IMR-90 (cell line): ENCODE results near the gene NRL. TPM values are rescaled to one million over a fixed set of nuclear protein-coding genes. Genes with fewer than 3 reads are reported as not detected.

Experiments used
- ATAC-seq: fragments of 200-7000 bp; cut with Tn5 transposase; 2 replicates; pipeline ENCODE4 v1.9.1; 2020; ENCODE audit warnings: low read depth, mild to moderate bottlenecking, moderate library complexity
- BruUV-seq: library from RNA; stranded (reverse); fragments of 400-500 nt; replicated peaks from 2 replicates; lab custom pipeline; 2021; lab: Mats Ljungman, UMichigan
- CTCF ChIA-PET: fragments of 300-600 bp; formaldehyde crosslinking; extraction: SDS; loops from one replicate; lab custom pipeline; 2021; ENCODE audit warnings: antibody characterized with exemption; lab: Yijun Ruan, JAX
- POLR2A ChIA-PET: fragments of 300-600 bp; sonication (Branson Sonifier 250); formaldehyde crosslinking; loops from one replicate; lab custom pipeline; 2022; ENCODE audit warnings: antibody characterized with exemption; ENCODE audit not compliant: unreplicated experiment; lab: Charles Lee
- DNase-seq: peaks from one replicate; pipeline ENCODE4 v3.0.0; 2013
- H2AFZ ChIP-seq: replicated peaks from 2 replicates; pipeline ENCODE3; 2013; ENCODE audit warnings: low read length, mild to moderate bottlenecking; ENCODE audit not compliant: poor library complexity
- H2AK5ac ChIP-seq: 2 replicates; pipeline ENCODE4 v1.6.1; 2013; ENCODE audit warnings: low read depth, low read length, inconsistent platforms
- H2AK9ac ChIP-seq: replicated peaks from 2 replicates; pipeline ENCODE3; 2013; ENCODE audit warnings: mild to moderate bottlenecking, low read depth, low read length, moderate library complexity; ENCODE audit not compliant: poor library complexity
- H2BK120ac ChIP-seq: 2 replicates; pipeline ENCODE4 v1.6.1; 2013; ENCODE audit warnings: low read depth, low read length, inconsistent platforms
- H2BK15ac ChIP-seq: 3 replicates; pipeline ENCODE4 v1.6.1; 2013; ENCODE audit warnings: low read depth, low read length, inconsistent platforms
- H2BK20ac ChIP-seq: 2 replicates; pipeline ENCODE4 v1.6.1; 2013; ENCODE audit warnings: low read depth, mild to moderate bottlenecking, inconsistent platforms, low read length, moderate library complexity
- H2BK5ac ChIP-seq: 2 replicates; pipeline ENCODE4 v1.6.1; 2013; ENCODE audit warnings: mild to moderate bottlenecking, low read depth, low read length, inconsistent platforms; ENCODE audit not compliant: poor library complexity, severe bottlenecking
- H3K14ac ChIP-seq: replicated peaks from 2 replicates; pipeline ENCODE4 v1.6.1; 2013; ENCODE audit warnings: low read depth, low read length, inconsistent platforms
- H3K18ac ChIP-seq: 2 replicates; pipeline ENCODE4 v1.6.1; 2013; ENCODE audit warnings: low read depth, low read length, control low read depth
- H3K23ac ChIP-seq: 2 replicates; pipeline ENCODE4 v1.6.1; 2013; ENCODE audit warnings: low read depth, low read length, inconsistent platforms
- H3K27ac ChIP-seq: 2 replicates; pipeline ENCODE4 v1.5.1; 2013; ENCODE audit warnings: mild to moderate bottlenecking, control low read depth, low read length; ENCODE audit not compliant: insufficient read depth
- H3K27me3 ChIP-seq: 2 replicates; pipeline ENCODE4 v1.6.1; 2013; ENCODE audit warnings: low read length; ENCODE audit not compliant: control insufficient read depth, insufficient read depth
- H3K36me3 ChIP-seq: 2 replicates; pipeline ENCODE4 v1.6.1; 2013; ENCODE audit warnings: low read length, mixed read lengths; ENCODE audit not compliant: control insufficient read depth, insufficient read depth
- H3K4ac ChIP-seq: 2 replicates; pipeline ENCODE4 v1.6.1; 2013; ENCODE audit warnings: low read depth, low read length, inconsistent platforms
- H3K4me1 ChIP-seq: 2 replicates; pipeline ENCODE4 v1.6.1; 2013; ENCODE audit warnings: low read length, mixed read lengths; ENCODE audit not compliant: control insufficient read depth, insufficient read depth
- H3K4me2 ChIP-seq: 2 replicates; pipeline ENCODE4 v1.6.1; 2013; ENCODE audit warnings: low read depth, mild to moderate bottlenecking, control low read depth, low read length, moderate library complexity
- H3K4me3 ChIP-seq: 2 replicates; pipeline ENCODE4 v1.5.1; 2013; ENCODE audit warnings: low read depth, mild to moderate bottlenecking, control low read depth, low read length, moderate library complexity; ENCODE audit not compliant: insufficient read depth
- H3K56ac ChIP-seq: 2 replicates; pipeline ENCODE4 v1.6.1; 2013; ENCODE audit warnings: low read length, inconsistent platforms; ENCODE audit not compliant: insufficient read depth; ENCODE audit errors: extremely low read depth
- H3K79me1 ChIP-seq, 2 experiments: 2 replicates each; pipeline ENCODE4 v1.6.1; 2013; ENCODE audit warnings: low read length in 2 of 2, inconsistent platforms in 1 of 2, low read depth in 1 of 2
- H3K9ac ChIP-seq: 2 replicates; pipeline ENCODE4 v1.6.1; 2013; ENCODE audit warnings: low read depth, low read length, control low read depth
- H3K9me1 ChIP-seq: 2 replicates; pipeline ENCODE4 v1.6.1; 2013; ENCODE audit warnings: low read length, inconsistent platforms; ENCODE audit not compliant: insufficient read depth
- H3K9me3 ChIP-seq: 2 replicates; pipeline ENCODE4 v1.6.1; 2013; ENCODE audit warnings: low read length; ENCODE audit not compliant: control insufficient read depth, insufficient read depth
- H4K20me1 ChIP-seq: 2 replicates; pipeline ENCODE4 v1.6.1; 2013; ENCODE audit warnings: low read length, inconsistent platforms; ENCODE audit not compliant: insufficient read depth
- H4K5ac ChIP-seq: 2 replicates; pipeline ENCODE4 v1.6.1; 2013; ENCODE audit warnings: mild to moderate bottlenecking, low read depth, low read length, control low read depth
- H4K8ac ChIP-seq, 2 experiments: 2 replicates each; pipeline ENCODE4 v1.6.1; 2013; ENCODE audit warnings: low read depth in 2 of 2, low read length in 2 of 2, control low read depth in 1 of 2, inconsistent platforms in 1 of 2
- H4K91ac ChIP-seq: 2 replicates; pipeline ENCODE4 v1.6.1; 2013; ENCODE audit warnings: low read depth, low read length, inconsistent platforms; ENCODE audit not compliant: insufficient read depth
- BHLHE40 ChIP-seq: fragments of 150-350 bp; IDR thresholded peaks from 2 replicates; pipeline ENCODE4 v1.6.1; 2016; ENCODE audit warnings: mild to moderate bottlenecking, low read depth, low read length
- CEBPB ChIP-seq: IDR thresholded peaks from 2 replicates; pipeline ENCODE4 v1.6.1; 2012; ENCODE audit warnings: low read depth, low read length, improper control_type of control experiment
- CHD1 ChIP-seq: IDR thresholded peaks from 2 replicates; pipeline ENCODE4 v1.6.1; 2012; ENCODE audit warnings: low read depth, low read length, improper control_type of control experiment
- FOS ChIP-seq: fragments of 150-350 bp; IDR thresholded peaks from 2 replicates; pipeline ENCODE4 v1.6.1; 2016; ENCODE audit warnings: low read depth, low read length
- MAFK ChIP-seq: IDR thresholded peaks from 2 replicates; pipeline ENCODE4 v1.6.1; 2012; ENCODE audit warnings: low read depth, low read length, improper control_type of control experiment
- MAZ ChIP-seq: IDR thresholded peaks from 2 replicates; pipeline ENCODE4 v1.6.1; 2012; ENCODE audit warnings: low read depth, mild to moderate bottlenecking, low read length, improper control_type of control experiment, moderate library complexity, borderline replicate concordance
- MXI1 ChIP-seq: IDR thresholded peaks from 2 replicates; pipeline ENCODE4 v1.6.1; 2012; ENCODE audit warnings: low read depth, mild to moderate bottlenecking, low read length, moderate library complexity, borderline replicate concordance
- NFE2L2 ChIP-seq: fragments of 150-350 bp; IDR thresholded peaks from 2 replicates; pipeline ENCODE4 v1.6.1; 2016; ENCODE audit warnings: low read depth, mild to moderate bottlenecking, low read length
- POLR2A ChIP-seq: IDR thresholded peaks from 2 replicates; pipeline ENCODE4 v1.6.1; 2012; ENCODE audit warnings: mild to moderate bottlenecking, low read depth, low read length
- RAD21 ChIP-seq: IDR thresholded peaks from 2 replicates; pipeline ENCODE4 v1.6.1; 2012; ENCODE audit warnings: low read length, improper control_type of control experiment
- RCOR1 ChIP-seq: IDR thresholded peaks from 2 replicates; pipeline ENCODE4 v1.6.1; 2012; ENCODE audit warnings: mild to moderate bottlenecking, low read length, improper control_type of control experiment; ENCODE audit not compliant: insufficient replicate concordance
- RFX5 ChIP-seq: IDR thresholded peaks from 2 replicates; pipeline ENCODE4 v1.8.0; 2012; ENCODE audit warnings: low read depth, mild to moderate bottlenecking, low read length, moderate library complexity
- SMC3 ChIP-seq: fragments of 150-350 bp; IDR thresholded peaks from 2 replicates; pipeline ENCODE4 v1.6.1; 2016; ENCODE audit warnings: low read depth, mild to moderate bottlenecking, antibody characterized with exemption, low read length, moderate library complexity
- WGBS, 2 experiments: methylation state at CpG; one replicate each; pipeline versions ENCODE4 v1.1.5 to v1.1.7; 2013; ENCODE audit warnings: missing lambda C conversion rate in 2 of 2; ENCODE audit not compliant: insufficient read length in 1 of 2; ENCODE audit errors: extremely low coverage in 2 of 2; 5-methylcytosine and 5-hydroxymethylcytosine counted together
- dilution Hi-C: fragments of 300-500 bp; cut with HindIII; formaldehyde crosslinking; loops from one replicate; pipeline ENCODE4 v1.14.3; 2018; ENCODE audit warnings: low sequenced_read_pairs; ENCODE audit not compliant: unreplicated experiment
- in situ Hi-C: fragments of 300-500 bp; cut with MboI; formaldehyde crosslinking; loops from 3 replicates; pipeline ENCODE4 v1.14.3; 2019; ENCODE audit warnings: low sequenced_read_pairs, inconsistent platforms, mixed read lengths
- intact Hi-C: fragments of 100-400 bp; cut with micrococcal nuclease; formaldehyde crosslinking; loops from 2 replicates; pipeline ENCODE4 v1.10.0; 2022
- polyA plus RNA-seq, 3 experiments: library from polyadenylated mRNA; depleted of rRNA; stranded (reverse); fragments of >200 nt; gene quantifications; 2 replicates each; pipeline ENCODE4 v1.2.3, GENCODE V29; 2012; ENCODE audit warnings: low replicate concordance in 1 of 3
- total RNA-seq: library from RNA; depleted of rRNA; stranded (reverse); fragments of >200 nt; gene quantifications from 2 replicates; pipeline ENCODE4 v1.2.3, GENCODE V29; 2012
- TF ChIP-seq, protein P1 (sequence below): conservative IDR thresholded peaks from 2 replicates; pipeline ENCODE4 v1.5.1; 2012; ENCODE audit warnings: mild to moderate bottlenecking, low read depth, low read length, improper control_type of control experiment
- TF ChIP-seq, protein P2 (sequence below): fragments of 150-350 bp; IDR thresholded peaks from 2 replicates; pipeline ENCODE4 v1.6.1; 2017; ENCODE audit warnings: mild to moderate bottlenecking, antibody characterized with exemption, low read length, low read depth
- TF ChIP-seq, protein P3 (sequence below): fragments of 150-350 bp; IDR thresholded peaks from 2 replicates; pipeline ENCODE4 v1.6.1; 2016; ENCODE audit warnings: low read depth, mild to moderate bottlenecking, low read length, moderate library complexity, borderline replicate concordance

NRL gene
- total and polyA plus RNA-seq, 2 of the 4 experiments (the other 2 are of a cell fraction), result 0.18 to 0.70 TPM

DNA sequence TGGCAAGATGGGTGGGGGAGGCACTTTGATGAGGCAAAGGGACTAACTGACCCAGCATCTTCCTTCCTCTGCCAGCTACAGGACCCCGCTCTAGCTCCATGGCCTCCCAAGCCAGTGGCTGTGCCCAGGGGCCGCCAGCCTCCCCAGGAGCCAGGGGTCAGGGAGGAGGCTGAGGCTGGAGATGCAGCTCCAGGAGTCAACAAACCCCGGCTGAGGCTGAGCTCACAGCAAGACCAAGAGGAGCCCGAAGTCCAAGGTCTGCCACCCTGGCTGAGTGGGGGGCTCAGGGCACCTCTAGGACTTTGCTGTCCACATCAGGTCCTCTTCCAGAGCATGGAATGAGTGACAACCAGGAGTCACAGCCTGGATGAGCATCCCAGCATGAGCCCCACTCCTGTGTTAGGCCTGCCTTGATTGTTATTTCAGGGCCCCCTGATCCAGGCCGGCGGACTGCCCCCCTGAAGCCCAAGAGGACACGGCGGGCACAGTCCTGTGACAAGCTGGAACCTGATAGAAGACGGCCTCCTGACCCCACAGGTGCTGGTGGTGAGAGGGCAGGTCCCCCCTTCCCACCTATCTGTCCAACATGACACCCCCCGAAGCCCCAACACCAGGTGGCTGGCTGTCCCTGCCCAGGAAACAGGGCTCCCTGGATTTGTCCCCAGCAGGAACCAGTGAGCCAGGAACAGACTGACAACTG, 45.9 kb downstream of the NRL start:
- H3K9ac ChIP-seq, result no peak overlapping the region
- in situ Hi-C loops (no loop called here), intact Hi-C loops (no loop called here), dilution Hi-C loops (no loop called here)
- H3K23ac ChIP-seq, result no peak overlapping the region
- H3K4me2 ChIP-seq, result no peak overlapping the region
- no peak overlapping the region for H3K14ac ChIP-seq
- H4K5ac ChIP-seq, result no peak overlapping the region
- H3K4me1 ChIP-seq, result no peaks in the 10 kb centered on the region
- no peaks in the 10 kb centered on the region for H3K36me3 ChIP-seq
- H2BK20ac ChIP-seq, result no peak overlapping the region
- H3K9me3 ChIP-seq, result no peaks in the 10 kb centered on the region
- no peak overlapping the region for H4K91ac ChIP-seq
- ChIA-PET CTCF (no interaction called here), POLR2A (interaction anchor here (0.7 kb wide), 1 partner anchor 9 kb away, joined by 6 read pairs; no protein-coding TSS in a partner anchor)
- no peaks in the 10 kb centered on the region for H4K20me1 ChIP-seq
- no peaks in the 10 kb centered on the region for H3K79me1 ChIP-seq
- no peak overlapping the region for H3K18ac ChIP-seq
- TF ChIP-seq, protein P1, sequence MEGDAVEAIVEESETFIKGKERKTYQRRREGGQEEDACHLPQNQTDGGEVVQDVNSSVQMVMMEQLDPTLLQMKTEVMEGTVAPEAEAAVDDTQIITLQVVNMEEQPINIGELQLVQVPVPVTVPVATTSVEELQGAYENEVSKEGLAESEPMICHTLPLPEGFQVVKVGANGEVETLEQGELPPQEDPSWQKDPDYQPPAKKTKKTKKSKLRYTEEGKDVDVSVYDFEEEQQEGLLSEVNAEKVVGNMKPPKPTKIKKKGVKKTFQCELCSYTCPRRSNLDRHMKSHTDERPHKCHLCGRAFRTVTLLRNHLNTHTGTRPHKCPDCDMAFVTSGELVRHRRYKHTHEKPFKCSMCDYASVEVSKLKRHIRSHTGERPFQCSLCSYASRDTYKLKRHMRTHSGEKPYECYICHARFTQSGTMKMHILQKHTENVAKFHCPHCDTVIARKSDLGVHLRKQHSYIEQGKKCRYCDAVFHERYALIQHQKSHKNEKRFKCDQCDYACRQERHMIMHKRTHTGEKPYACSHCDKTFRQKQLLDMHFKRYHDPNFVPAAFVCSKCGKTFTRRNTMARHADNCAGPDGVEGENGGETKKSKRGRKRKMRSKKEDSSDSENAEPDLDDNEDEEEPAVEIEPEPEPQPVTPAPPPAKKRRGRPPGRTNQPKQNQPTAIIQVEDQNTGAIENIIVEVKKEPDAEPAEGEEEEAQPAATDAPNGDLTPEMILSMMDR, result no peak
- TF ChIP-seq POLR2A, result no peak
- TF ChIP-seq, protein P2, sequence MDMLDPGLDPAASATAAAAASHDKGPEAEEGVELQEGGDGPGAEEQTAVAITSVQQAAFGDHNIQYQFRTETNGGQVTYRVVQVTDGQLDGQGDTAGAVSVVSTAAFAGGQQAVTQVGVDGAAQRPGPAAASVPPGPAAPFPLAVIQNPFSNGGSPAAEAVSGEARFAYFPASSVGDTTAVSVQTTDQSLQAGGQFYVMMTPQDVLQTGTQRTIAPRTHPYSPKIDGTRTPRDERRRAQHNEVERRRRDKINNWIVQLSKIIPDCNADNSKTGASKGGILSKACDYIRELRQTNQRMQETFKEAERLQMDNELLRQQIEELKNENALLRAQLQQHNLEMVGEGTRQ, result no peak
- no peak for TF ChIP-seq MXI1
- TF ChIP-seq, protein P3, sequence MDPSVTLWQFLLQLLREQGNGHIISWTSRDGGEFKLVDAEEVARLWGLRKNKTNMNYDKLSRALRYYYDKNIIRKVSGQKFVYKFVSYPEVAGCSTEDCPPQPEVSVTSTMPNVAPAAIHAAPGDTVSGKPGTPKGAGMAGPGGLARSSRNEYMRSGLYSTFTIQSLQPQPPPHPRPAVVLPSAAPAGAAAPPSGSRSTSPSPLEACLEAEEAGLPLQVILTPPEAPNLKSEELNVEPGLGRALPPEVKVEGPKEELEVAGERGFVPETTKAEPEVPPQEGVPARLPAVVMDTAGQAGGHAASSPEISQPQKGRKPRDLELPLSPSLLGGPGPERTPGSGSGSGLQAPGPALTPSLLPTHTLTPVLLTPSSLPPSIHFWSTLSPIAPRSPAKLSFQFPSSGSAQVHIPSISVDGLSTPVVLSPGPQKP, result no peak
- TF ChIP-seq RAD21, result no peak
- no peak for TF ChIP-seq BHLHE40
- no peak for TF ChIP-seq MAFK
- TF ChIP-seq SMC3, result no peak
- TF ChIP-seq MAZ, result no peak
- no peak for TF ChIP-seq RCOR1
- TF ChIP-seq CEBPB, result no peak
- no peak for TF ChIP-seq NFE2L2
- no peak for TF ChIP-seq RFX5
- TF ChIP-seq FOS, result no peak
- TF ChIP-seq CHD1, result no peak
- H3K4me3 ChIP-seq, result no peak overlapping the region
- 40% methylated on average over 1 of the region's 10 CpGs; no CpG with 5 or more reads in 1 of the 2 experiments for WGBS, 2 experiments
- DNase-seq (no peak), ATAC-seq (no peak)
- no peak overlapping the region for H2BK120ac ChIP-seq
- no peak overlapping the region for H2AFZ ChIP-seq
- no peak overlapping the region for H3K4ac ChIP-seq
- H3K56ac ChIP-seq, result no peak overlapping the region
- peaks cover 66% of the 10 kb centered on the region for H3K27me3 ChIP-seq
- no peak overlapping the region for H2BK5ac ChIP-seq
- no peak overlapping the region for H3K27ac ChIP-seq
- no peak overlapping the region for H4K8ac ChIP-seq
- BruUV-seq, result no TSS peak
- H2AK9ac ChIP-seq, result no peak overlapping the region
- H2AK5ac ChIP-seq, result no peak overlapping the region
- H2BK15ac ChIP-seq, result no peak overlapping the region
- no peaks in the 10 kb centered on the region for H3K9me1 ChIP-seq
